ENCODE data around the gene SPOCK3. TPM values are rescaled to one million over a fixed set of nuclear protein-coding genes. Genes with fewer than 3 reads are reported as not detected.

The SPOCK3 gene
- total and polyA plus RNA-seq, 4 donors = 0.08 to 0.42 (median 0.24) TPM

GRCh38 chr4:167028976-167029375 lies 205.3 kb downstream of the SPOCK3 start:
- 44% methylated on average over 3 of the region's 3 CpGs for WGBS
- TF ChIP-seq HNF4A (conservative IDR thresholded peaks at IDR 0.05) (peak; percentile 23 to 39), YY1 (IDR thresholded peaks at IDR 0.05) (peak; percentile 55), FOXA2 (IDR thresholded peaks at IDR 0.05) (no peak), RAD21 (IDR thresholded peaks at IDR 0.05) (peak in 1 of 2 donors; percentile 22), CTCF (IDR thresholded peaks at IDR 0.05; ENCODE audit: low read depth, low read length, missing input control) (no peak), REST (IDR thresholded peaks at IDR 0.05) (no peak), HNF4G (IDR thresholded peaks at IDR 0.05) (peak; percentile 12), SP1 (IDR thresholded peaks at IDR 0.05) (peak; percentile 10), RXRA (IDR thresholded peaks at IDR 0.05) (peak in 1 of 2 donors; percentile 19), TAF1 (conservative IDR thresholded peaks at IDR 0.05) (peak; percentile 52)

GRCh38 chr4:167025670-167026069 lies 208.6 kb downstream of the SPOCK3 start:
- Histone ChIP-seq H3K36me3 (ENCODE audit: control insufficient read depth in 4 of 4, insufficient read depth in 3 of 4, low read depth in 1 of 4, low read length in 3 of 4) (no peaks in the 10 kb centered on the region), H3K9me3 (ENCODE audit: control insufficient read depth in 4 of 4, low read length in 3 of 4) (no peaks in the 10 kb centered on the region), H3K9ac (ENCODE audit: low read depth in 1 of 2, low read length in 2 of 2) (no peak overlapping the region), H3K4me3 (ENCODE audit: low read depth in 1 of 3, low read length in 3 of 3) (no peak overlapping the region), H3K27me3 (ENCODE audit: control insufficient read depth in 4 of 4, insufficient read depth in 4 of 4, low read length in 3 of 4) (no peaks in the 10 kb centered on the region), H3K4me1 (ENCODE audit: control insufficient read depth in 4 of 4, insufficient read depth in 4 of 4, low read length in 3 of 4) (peaks cover 2 to 19% (median 3%) of the 10 kb centered on the region in 4 donors), H3K27ac (ENCODE audit: low read depth in 1 of 2, low read length in 2 of 2) (no peak overlapping the region)
- DNase-seq (ENCODE audit: low spot score) = no peak
- 61% methylated on average over 3 of the region's 3 CpGs for WGBS
- TF ChIP-seq FOXA2 (IDR thresholded peaks at IDR 0.05) (no peak), NR2F2 (IDR thresholded peaks at IDR 0.05) (no peak), EGR1 (IDR thresholded peaks at IDR 0.05; ENCODE audit: low read depth in 2 of 2) (no peak), RAD21 (IDR thresholded peaks at IDR 0.05) (no peak), SP1 (IDR thresholded peaks at IDR 0.05) (no peak), REST (IDR thresholded peaks at IDR 0.05) (no peak), FOXA1 (IDR thresholded peaks at IDR 0.05) (no peak), RXRA (IDR thresholded peaks at IDR 0.05) (no peak), ZBTB33 (IDR thresholded peaks at IDR 0.05) (no peak), CTCF (IDR thresholded peaks at IDR 0.05; ENCODE audit: low read depth, low read length, missing input control) (no peak), GABPA (IDR thresholded peaks at IDR 0.05 in 1 of 2, conservative IDR thresholded peaks at IDR 0.05 in 1 of 2) (no peak), HNF4G (IDR thresholded peaks at IDR 0.05) (no peak), YY1 (IDR thresholded peaks at IDR 0.05) (no peak), JUND (IDR thresholded peaks at IDR 0.05) (no peak), ATF3 (IDR thresholded peaks at IDR 0.05) (no peak), HNF4A (conservative IDR thresholded peaks at IDR 0.05) (no peak), MAX (IDR thresholded peaks at IDR 0.05) (no peak), TAF1 (conservative IDR thresholded peaks at IDR 0.05) (no peak)

More at GRCh38 chr4:167028976-167029375, 205.3 kb downstream of the SPOCK3 start:
- DNase-seq (ENCODE audit: low spot score) = no peak
- Histone ChIP-seq H3K4me1 (ENCODE audit: control insufficient read depth in 4 of 4, insufficient read depth in 4 of 4, low read length in 3 of 4) (peaks cover under 1 to 9% (median 4%) of the 10 kb centered on the region in 4 donors), H3K27ac (ENCODE audit: low read depth in 1 of 2, low read length in 2 of 2) (peak overlapping the region; percentile 25 to 49), H3K4me3 (ENCODE audit: low read depth in 1 of 3, low read length in 3 of 3) (no peak overlapping the region), H3K9me3 (ENCODE audit: control insufficient read depth in 4 of 4, low read length in 3 of 4) (no peaks in the 10 kb centered on the region), H3K9ac (ENCODE audit: low read depth in 1 of 2, low read length in 2 of 2) (no peak overlapping the region), H3K27me3 (ENCODE audit: control insufficient read depth in 4 of 4, insufficient read depth in 4 of 4, low read length in 3 of 4) (no peaks in the 10 kb centered on the region), H3K36me3 (ENCODE audit: control insufficient read depth in 4 of 4, insufficient read depth in 3 of 4, low read depth in 1 of 4, low read length in 3 of 4) (no peaks in the 10 kb centered on the region)

All from liver (tissue), 9 donors.